Esophagus (tissue), 2 donors: ENCODE results near the gene LIPA. TPM values are rescaled to one million over a fixed set of nuclear protein-coding genes. Genes with fewer than 3 reads are reported as not detected.
A peak's percentile ranks its signal among the peaks of the same experiment; 100 is the strongest.

Experiments used
- H3K27ac ChIP-seq, 2 donors: one replicate each; pipeline ENCODE4 v1.5.1; 2013; ENCODE audit warnings: low read depth in 2 of 2, mild to moderate bottlenecking in 2 of 2, inconsistent platforms in 1 of 2, low read length in 1 of 2, moderate library complexity in 1 of 2
- H3K27me3 ChIP-seq, 2 donors: one replicate each; pipeline ENCODE4 v1.6.1; 2013; ENCODE audit warnings: low read length in 2 of 2, control low read depth in 1 of 2, mild to moderate bottlenecking in 1 of 2; ENCODE audit not compliant: insufficient read depth in 2 of 2, control insufficient read depth in 1 of 2
- H3K36me3 ChIP-seq, 2 donors: one replicate each; pipeline ENCODE4 v1.6.1; 2013; ENCODE audit warnings: low read length in 1 of 2; ENCODE audit not compliant: control insufficient read depth in 2 of 2, insufficient read depth in 2 of 2
- H3K4me1 ChIP-seq, 2 donors: one replicate each; pipeline ENCODE4 v1.6.1; 2013; ENCODE audit warnings: low read length in 1 of 2; ENCODE audit not compliant: control insufficient read depth in 2 of 2, insufficient read depth in 2 of 2
- H3K4me3 ChIP-seq, 2 donors: one replicate each; pipeline ENCODE4 v1.5.1; 2013; ENCODE audit warnings: low read length in 2 of 2, mild to moderate bottlenecking in 2 of 2, low read depth in 1 of 2, moderate library complexity in 1 of 2
- H3K9me3 ChIP-seq, 2 donors: one replicate each; pipeline ENCODE4 v1.6.1; 2013; ENCODE audit warnings: mild to moderate bottlenecking in 2 of 2, low read depth in 1 of 2, low read length in 1 of 2, moderate library complexity in 1 of 2; ENCODE audit not compliant: control insufficient read depth in 2 of 2, insufficient read depth in 1 of 2
- WGBS, 2 donors: extraction: QIAGEN DNeasy Blood & Tissue Kit; methylation state at CpG; one replicate each; pipeline ENCODE4 v1.1.7; 2013; 5-methylcytosine and 5-hydroxymethylcytosine counted together
- polyA plus RNA-seq, 2 donors: library from polyadenylated mRNA; stranded (reverse); fragments of 200-250 nt; gene quantifications; one replicate each; pipeline ENCODE4 v1.2.3, GENCODE V29; 2013
- donor health status: healthy with polysubstance abuse.
- donor health status: Bipolar disorder and iron deficiency.

The LIPA gene
- polyA plus RNA-seq, 2 donors = 7.8 to 17.3 TPM

GRCh38 chr10:89242840-89243568 is 8.6 kb downstream of the LIPA start:
- Histone ChIP-seq H3K4me3 (no peak overlapping the region), H3K9me3 (no peaks in the 10 kb centered on the region), H3K27ac (no peak overlapping the region), H3K27me3 (no peaks in the 10 kb centered on the region), H3K36me3 (peaks cover 7% of the 10 kb centered on the region in 2 donors), H3K4me1 (peaks cover 0 to 3% of the 10 kb centered on the region in 2 donors)
- WGBS, 2 donors = 66 to 70% methylated on average over 8 of the region's 8 CpGs

- H3K27me3 ChIP-seq = no peaks in the 10 kb centered on the region
- peak overlapping the region; percentile 5 to 40 for H3K27ac ChIP-seq
Measured at GRCh38 chr10:89242345-89242684, 9.3 kb downstream of the LIPA start.

GRCh38 chr10:89241486-89242344 is 9.9 kb downstream of the LIPA start:
- Histone ChIP-seq H3K36me3 (peaks cover 7% of the 10 kb centered on the region in 2 donors), H3K4me3 (no peak overlapping the region), H3K27ac (peak overlapping the region; percentile 5 to 40), H3K9me3 (no peaks in the 10 kb centered on the region), H3K27me3 (no peaks in the 10 kb centered on the region), H3K4me1 (peaks cover 0 to 3% of the 10 kb centered on the region in 2 donors)
- WGBS, 2 donors = 47 to 62% methylated on average over 3 of the region's 3 CpGs

More at GRCh38 chr10:89242345-89242684, 9.3 kb downstream of the LIPA start:
- no peak overlapping the region for H3K4me3 ChIP-seq
- H3K9me3 ChIP-seq = no peaks in the 10 kb centered on the region
- H3K36me3 ChIP-seq = peaks cover 7% of the 10 kb centered on the region in 2 donors
- peaks cover 0 to 3% of the 10 kb centered on the region in 2 donors for H3K4me1 ChIP-seq

- 82 to 88% methylated on average over 3 of the region's 3 CpGs for WGBS, 2 donors
- H3K36me3 ChIP-seq = peaks cover 7% of the 10 kb centered on the region in 2 donors
- H3K27ac ChIP-seq = peak overlapping the region in 1 of 2 donors; percentile 40
- H3K27me3 ChIP-seq = no peaks in the 10 kb centered on the region
- no peaks in the 10 kb centered on the region for H3K9me3 ChIP-seq
- peaks cover 0 to 3% of the 10 kb centered on the region in 2 donors for H3K4me1 ChIP-seq
- no peak overlapping the region for H3K4me3 ChIP-seq
Measured at GRCh38 chr10:89241026-89241425, 10.5 kb downstream of the LIPA start.

- Histone ChIP-seq H3K27ac (no peak overlapping the region), H3K36me3 (peaks cover 7% of the 10 kb centered on the region in 2 donors), H3K9me3 (no peaks in the 10 kb centered on the region), H3K27me3 (no peaks in the 10 kb centered on the region), H3K4me1 (peaks cover 0 to 3% of the 10 kb centered on the region in 2 donors), H3K4me3 (no peak overlapping the region)
- WGBS, 2 donors = 91 to 92% methylated on average over 3 of the region's 3 CpGs
Measured at GRCh38 chr10:89240519-89240918, 11.1 kb downstream of the LIPA start.

- Histone ChIP-seq H3K27ac (no peak overlapping the region), H3K36me3 (peaks cover 10 to 12% of the 10 kb centered on the region in 2 donors), H3K4me3 (no peak overlapping the region), H3K27me3 (no peaks in the 10 kb centered on the region), H3K4me1 (peaks cover 0 to 3% of the 10 kb centered on the region in 2 donors), H3K9me3 (no peaks in the 10 kb centered on the region)
- 87 to 92% methylated on average over 5 of the region's 5 CpGs for WGBS, 2 donors
Measured at GRCh38 chr10:89238956-89239644, 12.5 kb downstream of the LIPA start.

GRCh38 chr10:89237849-89238248 is 13.7 kb downstream of the LIPA start:
- Histone ChIP-seq H3K36me3 (peaks cover 8 to 13% of the 10 kb centered on the region in 2 donors), H3K27ac (no peak overlapping the region), H3K4me3 (no peak overlapping the region), H3K4me1 (peaks cover 0 to 3% of the 10 kb centered on the region in 2 donors), H3K27me3 (no peaks in the 10 kb centered on the region), H3K9me3 (no peaks in the 10 kb centered on the region)

GRCh38 chr10:89236226-89236797 is 15.3 kb downstream of the LIPA start:
- Histone ChIP-seq H3K27me3 (no peaks in the 10 kb centered on the region), H3K4me1 (peaks cover 0 to 3% of the 10 kb centered on the region in 2 donors), H3K27ac (no peak overlapping the region), H3K9me3 (no peaks in the 10 kb centered on the region), H3K4me3 (no peak overlapping the region), H3K36me3 (peaks cover 8 to 13% of the 10 kb centered on the region in 2 donors)
- 81% methylated on average over 4 of the region's 4 CpGs for WGBS, 2 donors

- no peaks in the 10 kb centered on the region for H3K9me3 ChIP-seq
- no peaks in the 10 kb centered on the region for H3K4me1 ChIP-seq
- no peak overlapping the region for H3K4me3 ChIP-seq
- WGBS, 2 donors = 83 to 86% methylated on average over 12 of the region's 12 CpGs
- H3K27me3 ChIP-seq = no peaks in the 10 kb centered on the region
- H3K27ac ChIP-seq = no peak overlapping the region
- peaks cover 3 to 13% of the 10 kb centered on the region in 2 donors for H3K36me3 ChIP-seq
Measured at GRCh38 chr10:89235073-89235798, 16.3 kb downstream of the LIPA start.
